Testis (tissue), 2 donors: Measurements from ENCODE around the gene RHCE.

Experiments
- POLR2A ChIP-seq: fragments of 450-650 bp; IDR thresholded peaks from one replicate; pipeline ENCODE4 v1.6.1; 2017; ENCODE audit warnings: antibody characterized with exemption, mild to moderate bottlenecking, moderate library complexity
- TF ChIP-seq, protein P1 (sequence below), 3 experiments: fragments of 450-650 bp in 2 of 3; fragments of 200-600 bp in 1 of 3; sonication (generic) in 1 of 3; IDR thresholded peaks; one replicate each; pipeline ENCODE4 v1.5.1; 2016 to 2019; ENCODE audit warnings: antibody characterized with exemption in 3 of 3, mild to moderate bottlenecking in 2 of 3, moderate library complexity in 1 of 3

DNA sequence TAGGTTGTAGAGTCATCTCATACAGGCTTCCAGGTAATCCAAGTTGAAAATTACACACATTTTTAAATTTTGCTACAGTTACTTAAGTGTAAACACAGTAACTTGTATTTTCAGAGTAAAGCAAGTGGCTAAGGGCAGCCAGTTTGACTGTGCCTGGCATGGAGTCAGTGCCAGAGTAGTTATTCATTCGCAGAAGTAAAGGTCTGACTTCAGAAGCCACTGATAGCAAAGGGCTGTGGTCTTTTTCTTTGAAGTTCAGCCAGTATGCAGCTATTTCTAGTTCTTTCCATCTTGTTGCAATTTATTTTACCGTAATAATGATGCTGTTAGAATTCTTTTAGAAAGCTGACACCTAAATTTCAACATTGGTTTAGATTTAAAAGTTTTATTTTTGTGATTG lies 73.1 kb downstream of the RHCE start:
- TF ChIP-seq, protein P1, sequence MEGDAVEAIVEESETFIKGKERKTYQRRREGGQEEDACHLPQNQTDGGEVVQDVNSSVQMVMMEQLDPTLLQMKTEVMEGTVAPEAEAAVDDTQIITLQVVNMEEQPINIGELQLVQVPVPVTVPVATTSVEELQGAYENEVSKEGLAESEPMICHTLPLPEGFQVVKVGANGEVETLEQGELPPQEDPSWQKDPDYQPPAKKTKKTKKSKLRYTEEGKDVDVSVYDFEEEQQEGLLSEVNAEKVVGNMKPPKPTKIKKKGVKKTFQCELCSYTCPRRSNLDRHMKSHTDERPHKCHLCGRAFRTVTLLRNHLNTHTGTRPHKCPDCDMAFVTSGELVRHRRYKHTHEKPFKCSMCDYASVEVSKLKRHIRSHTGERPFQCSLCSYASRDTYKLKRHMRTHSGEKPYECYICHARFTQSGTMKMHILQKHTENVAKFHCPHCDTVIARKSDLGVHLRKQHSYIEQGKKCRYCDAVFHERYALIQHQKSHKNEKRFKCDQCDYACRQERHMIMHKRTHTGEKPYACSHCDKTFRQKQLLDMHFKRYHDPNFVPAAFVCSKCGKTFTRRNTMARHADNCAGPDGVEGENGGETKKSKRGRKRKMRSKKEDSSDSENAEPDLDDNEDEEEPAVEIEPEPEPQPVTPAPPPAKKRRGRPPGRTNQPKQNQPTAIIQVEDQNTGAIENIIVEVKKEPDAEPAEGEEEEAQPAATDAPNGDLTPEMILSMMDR (IDR thresholded peaks at IDR 0.05) = no peak
- no peak for TF ChIP-seq POLR2A
